ENCODE data around the gene RAPGEF1. TPM values are rescaled to one million over a fixed set of nuclear protein-coding genes. Genes with fewer than 3 reads are reported as not detected.

The RAPGEF1 gene
- total and polyA plus RNA-seq, 9 donors: 17.0 to 64.4 (median 36.4) TPM

DNA sequence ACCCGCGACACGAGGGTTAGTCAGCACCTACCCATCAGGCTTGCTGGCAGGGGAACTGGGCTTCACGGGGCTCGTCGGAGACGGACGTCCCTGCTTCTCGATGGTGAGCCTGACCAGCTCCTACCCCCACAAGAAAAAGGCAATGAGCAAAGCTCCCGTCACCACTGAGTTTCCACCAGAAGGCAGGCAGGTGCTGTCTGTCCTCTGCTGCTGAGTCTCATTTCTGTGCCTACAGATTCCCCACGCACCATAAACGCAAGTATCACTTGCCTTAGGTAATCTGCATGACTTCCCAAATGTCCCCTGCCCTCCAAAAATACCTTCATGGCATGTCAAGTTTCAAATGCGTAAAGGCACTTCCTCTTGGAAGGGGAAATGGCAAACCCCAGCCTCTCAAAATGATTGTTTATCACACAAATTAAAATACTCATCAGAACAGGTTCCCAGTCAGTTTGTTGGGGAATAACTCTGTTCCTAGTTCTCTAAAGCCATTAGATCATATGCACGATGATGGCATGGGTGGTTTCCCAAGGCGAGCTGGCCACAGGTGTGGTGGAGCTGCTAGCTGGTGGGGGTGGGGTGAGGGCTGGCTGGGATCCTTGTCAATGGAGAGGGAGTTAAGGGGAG lies 109.6 kb downstream of the RAPGEF1 start:
- intact Hi-C loops (cut with DNase I): no loop called here
- H3K27me3 ChIP-seq: no peaks in the 10 kb centered on the region
- DNase-seq: no peak
- no peak overlapping the region for H3K27ac ChIP-seq
- WGBS, 3 donors: 94 to 96% (median 95%) methylated on average over 15 of the region's 15 CpGs
- H3K4me3 ChIP-seq: no peak overlapping the region
- no peak for TF ChIP-seq EP300 (IDR thresholded peaks at IDR 0.05)
- no peak for TF ChIP-seq POLR2A (IDR thresholded peaks at IDR 0.05)
- TF ChIP-seq CTCF (IDR thresholded peaks at IDR 0.05): no peak
- H3K36me3 ChIP-seq: no peaks in the 10 kb centered on the region
- H3K4me1 ChIP-seq (ENCODE audit: insufficient read depth): no peaks in the 10 kb centered on the region
- no peaks in the 10 kb centered on the region for H3K9me3 ChIP-seq

DNA sequence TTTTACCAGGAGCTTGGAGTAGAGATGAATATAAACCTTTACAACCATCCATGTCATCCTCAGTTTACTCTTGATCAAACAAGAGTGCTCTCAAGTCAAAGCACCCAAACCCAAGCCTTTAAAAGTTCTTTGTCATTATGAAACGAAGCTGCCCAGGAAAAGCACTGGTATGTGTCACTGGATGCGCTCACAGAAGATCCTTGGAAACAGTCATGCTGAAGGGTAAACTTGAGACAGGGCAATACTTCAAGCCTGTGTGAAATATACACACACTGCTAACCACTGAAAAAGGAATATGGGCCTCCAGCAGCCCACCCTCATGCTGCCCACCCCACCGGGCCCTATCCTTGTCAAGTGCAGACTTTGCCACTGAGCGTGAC lies 110.1 kb downstream of the RAPGEF1 start:
- Histone ChIP-seq H3K36me3 (no peaks in the 10 kb centered on the region), H3K4me1 (ENCODE audit: insufficient read depth) (no peaks in the 10 kb centered on the region), H3K27ac (no peak overlapping the region), H3K9me3 (no peaks in the 10 kb centered on the region), H3K4me3 (no peak overlapping the region), H3K27me3 (no peaks in the 10 kb centered on the region)
- no peak for TF ChIP-seq EP300 (IDR thresholded peaks at IDR 0.05)
- TF ChIP-seq CTCF (IDR thresholded peaks at IDR 0.05): no peak
- TF ChIP-seq POLR2A (IDR thresholded peaks at IDR 0.05): no peak
- intact Hi-C loops (cut with DNase I): no loop called here
- DNase-seq: no peak
- WGBS, 3 donors: 94 to 97% (median 96%) methylated on average over 4 of the region's 4 CpGs

- no peaks in the 10 kb centered on the region for H3K4me1 ChIP-seq (ENCODE audit: insufficient read depth)
- no peaks in the 10 kb centered on the region for H3K36me3 ChIP-seq
- H3K4me3 ChIP-seq: no peak overlapping the region
- H3K27me3 ChIP-seq: no peaks in the 10 kb centered on the region
- TF ChIP-seq POLR2A (IDR thresholded peaks at IDR 0.05): no peak
- TF ChIP-seq CTCF (IDR thresholded peaks at IDR 0.05): no peak
- TF ChIP-seq EP300 (IDR thresholded peaks at IDR 0.05): no peak
- H3K9me3 ChIP-seq: no peaks in the 10 kb centered on the region
- intact Hi-C loops (cut with DNase I): no loop called here
- DNase-seq: no peak
- 94 to 97% (median 94%) methylated on average over 4 of the region's 4 CpGs for whole genome bisulfite sequencing, 3 donors
- H3K27ac ChIP-seq: no peak overlapping the region
Measured at GRCh38 chr9:131629226-131629500, 110.7 kb downstream of the RAPGEF1 start.

- no peaks in the 10 kb centered on the region for H3K27me3 ChIP-seq
- no peak overlapping the region for H3K4me3 ChIP-seq
- no peaks in the 10 kb centered on the region for H3K36me3 ChIP-seq
- no peak overlapping the region for H3K27ac ChIP-seq
- WGBS, 3 donors: 89 to 93% (median 91%) methylated on average over 19 of the region's 19 CpGs
- DNase-seq: no peak
- no peaks in the 10 kb centered on the region for H3K9me3 ChIP-seq
- intact Hi-C loops (cut with DNase I): no loop called here
- TF ChIP-seq POLR2A (IDR thresholded peaks at IDR 0.05) (no peak), CTCF (IDR thresholded peaks at IDR 0.05) (no peak), EP300 (IDR thresholded peaks at IDR 0.05) (no peak)
- no peaks in the 10 kb centered on the region for H3K4me1 ChIP-seq (ENCODE audit: insufficient read depth)
Measured at GRCh38 chr9:131628459-131629225, 111.2 kb downstream of the RAPGEF1 start.

Measured in ovary (tissue), 9 donors.